GM19463 (cell line): ENCODE results near the gene AP3S2.
A peak's percentile ranks its signal among the peaks of the same experiment; 100 is the strongest.
"Not testable (repeated sequence)": the region's sequence is repeated elsewhere in the genome, so short reads cannot be mapped to it uniquely, and the experiment has no call there.

Experiments
- ATAC-seq: cut with Tn5 transposase; IDR thresholded peaks from one replicate; pipeline ENCODE4 v1.9.1; 2021; ENCODE audit warnings: mild to moderate bottlenecking, moderate library complexity; ENCODE audit not compliant: unreplicated experiment

The AP3S2 gene

DNA sequence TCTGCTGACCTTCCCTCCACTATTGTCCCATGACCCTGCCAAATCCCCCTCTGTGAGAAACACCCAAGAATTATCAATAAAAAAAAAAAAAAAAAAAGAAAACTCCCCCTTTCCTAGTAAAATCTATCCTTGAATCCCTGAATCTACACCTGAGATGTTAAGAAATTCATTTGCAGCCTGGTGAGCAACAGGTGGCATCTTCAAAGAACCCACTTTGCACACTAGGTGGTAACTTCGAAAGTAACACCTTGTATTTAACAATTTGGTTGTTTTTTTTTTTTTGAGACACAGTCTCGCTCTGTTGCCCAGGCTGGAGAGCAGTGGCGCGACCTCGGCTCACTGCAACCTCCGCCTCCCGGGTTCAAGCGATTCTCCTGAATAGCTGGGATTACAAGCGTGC lies 24.3 kb downstream of the AP3S2 start:
- ATAC-seq: not testable (repeated sequence)

DNA sequence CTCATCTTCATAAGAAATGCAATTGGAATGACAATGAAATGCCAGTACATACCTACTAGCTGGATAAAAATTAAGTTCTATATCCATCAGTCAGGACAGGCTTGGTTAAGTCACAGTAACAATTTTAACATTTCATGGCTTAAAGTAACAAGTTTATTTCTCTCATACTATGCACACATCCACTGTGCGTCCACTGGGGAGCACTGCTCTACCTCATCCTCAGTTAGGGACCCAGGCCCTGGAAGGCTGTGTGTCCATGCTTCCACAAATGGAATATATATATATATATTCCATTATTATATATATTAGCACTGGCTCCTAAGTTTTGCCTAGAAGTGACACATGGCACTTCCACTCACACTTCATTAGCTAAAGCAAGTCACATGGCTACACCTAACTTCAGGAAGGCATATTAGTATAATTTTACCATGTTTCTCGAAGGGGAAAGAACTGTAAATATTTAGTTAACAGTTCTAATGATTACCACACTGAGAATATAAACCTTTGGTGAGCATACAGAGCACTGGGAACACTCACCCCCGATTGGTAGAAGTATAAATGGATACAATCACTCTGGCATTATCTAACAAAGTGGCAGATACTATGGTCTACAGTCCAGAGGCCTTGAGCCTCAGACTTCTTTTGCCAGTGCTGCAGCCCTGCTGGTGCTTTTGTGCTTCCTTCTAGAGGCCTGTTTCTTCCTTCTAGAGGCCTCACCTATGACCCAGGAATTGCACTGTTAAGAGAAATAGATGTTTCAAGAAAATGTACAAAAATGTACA lies 28.6 kb downstream of the AP3S2 start:
- no peak for ATAC-seq

GRCh38 chr15:89863918-89864317 lies 29.9 kb downstream of the AP3S2 start:
- ATAC-seq: no peak

GRCh38 chr15:89860891-89861290 lies 32.9 kb downstream of the AP3S2 start:
- ATAC-seq: no peak

DNA sequence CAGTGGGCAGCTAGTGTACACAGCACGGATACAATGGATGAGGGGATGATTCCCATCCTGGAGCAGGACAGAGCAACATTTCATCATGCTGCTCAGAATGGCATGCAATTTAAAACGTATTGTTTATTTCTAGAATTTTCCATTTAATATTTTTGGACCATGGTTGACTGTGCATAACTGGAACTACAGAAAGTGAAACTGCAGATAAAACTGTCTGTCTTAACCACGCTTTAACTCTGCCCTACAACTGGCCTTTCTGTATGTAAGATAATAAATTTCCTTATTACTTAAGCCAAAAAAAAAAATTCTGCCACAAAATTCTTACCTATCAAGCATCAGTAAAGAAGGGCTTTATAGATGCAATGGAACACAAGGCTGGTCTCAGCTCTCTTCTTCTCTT lies 33.4 kb downstream of the AP3S2 start:
- ATAC-seq: no peak

DNA sequence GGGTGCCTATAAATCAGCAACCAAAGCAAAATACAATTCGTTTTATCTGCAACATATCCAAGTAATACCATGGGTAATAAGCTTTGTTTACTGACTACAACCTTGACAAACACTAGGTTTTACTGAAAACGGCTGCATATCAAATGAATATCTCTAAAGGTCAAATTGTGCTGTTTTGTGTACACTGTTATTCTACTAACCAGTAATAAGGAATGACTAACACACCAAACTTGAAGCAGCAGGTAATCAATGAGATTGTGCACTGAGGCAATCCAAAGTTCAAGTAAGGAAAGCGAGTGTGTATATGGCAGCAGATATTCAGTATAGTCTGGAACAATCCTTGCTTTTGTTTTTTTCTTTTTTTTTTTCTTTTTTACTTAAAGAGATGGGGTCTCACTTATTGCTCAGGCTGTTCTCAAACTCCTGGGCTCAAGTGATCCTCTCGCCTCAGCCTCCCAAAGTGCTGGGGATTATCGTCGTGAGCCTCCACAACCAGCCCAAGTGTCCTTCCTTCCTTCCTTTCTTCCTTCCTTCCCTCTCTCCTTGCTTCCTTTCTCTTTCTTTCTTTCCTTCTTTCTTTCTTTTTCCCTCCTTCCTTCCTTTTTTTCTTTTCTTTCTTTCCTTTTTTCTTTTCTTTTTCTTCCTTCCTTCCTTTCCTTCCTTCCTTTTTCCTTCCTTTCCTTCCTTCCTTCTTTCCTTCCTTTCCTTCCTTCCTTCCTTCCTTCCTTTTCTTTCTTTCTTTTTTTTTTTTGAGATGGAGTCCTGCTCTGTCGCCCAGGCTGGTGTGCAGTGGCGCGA lies 34.9 kb downstream of the AP3S2 start:
- no peak for ATAC-seq

DNA sequence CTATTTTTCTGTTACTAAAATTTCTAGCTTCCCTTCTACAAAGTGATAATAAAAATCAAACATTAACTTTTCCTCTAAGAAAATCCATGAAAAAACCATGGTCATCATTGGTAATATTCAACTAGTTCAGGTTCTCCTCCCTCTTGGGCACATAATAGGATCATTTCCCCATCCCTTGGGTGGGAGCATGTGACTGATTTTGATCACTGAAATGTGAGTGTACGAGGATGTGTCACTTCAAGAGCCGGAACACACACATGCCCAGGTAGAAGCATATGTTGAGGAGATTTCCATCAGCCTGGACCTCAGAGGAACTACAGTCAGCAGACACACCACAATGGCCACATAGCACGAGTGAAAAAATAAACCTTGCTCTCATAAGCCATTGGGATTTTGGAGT lies 36.1 kb downstream of the AP3S2 start:
- ATAC-seq: no peak

GRCh38 chr15:89855948-89856347 lies 37.8 kb downstream of the AP3S2 start:
- ATAC-seq: no peak

DNA sequence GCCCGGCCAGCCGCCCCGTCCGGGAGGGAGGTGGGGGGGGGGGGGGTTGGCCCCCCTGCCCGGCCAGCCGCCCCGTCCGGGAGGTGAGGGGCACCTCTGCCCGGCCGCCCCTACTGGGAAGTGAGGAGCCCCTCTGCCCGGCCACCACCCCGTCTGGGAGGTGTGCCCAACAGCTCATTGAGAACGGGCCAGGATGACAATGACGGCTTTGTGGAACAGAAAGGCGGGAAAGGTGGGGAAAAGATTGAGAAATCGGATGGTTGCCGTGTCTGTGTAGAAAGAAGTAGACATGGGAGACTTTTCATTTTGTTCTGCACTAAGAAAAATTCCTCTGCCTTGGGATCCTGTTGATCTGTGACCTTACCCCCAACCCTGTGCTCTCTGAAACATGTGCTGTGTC lies 38.9 kb downstream of the AP3S2 start:
- ATAC-seq: not testable (repeated sequence)

DNA sequence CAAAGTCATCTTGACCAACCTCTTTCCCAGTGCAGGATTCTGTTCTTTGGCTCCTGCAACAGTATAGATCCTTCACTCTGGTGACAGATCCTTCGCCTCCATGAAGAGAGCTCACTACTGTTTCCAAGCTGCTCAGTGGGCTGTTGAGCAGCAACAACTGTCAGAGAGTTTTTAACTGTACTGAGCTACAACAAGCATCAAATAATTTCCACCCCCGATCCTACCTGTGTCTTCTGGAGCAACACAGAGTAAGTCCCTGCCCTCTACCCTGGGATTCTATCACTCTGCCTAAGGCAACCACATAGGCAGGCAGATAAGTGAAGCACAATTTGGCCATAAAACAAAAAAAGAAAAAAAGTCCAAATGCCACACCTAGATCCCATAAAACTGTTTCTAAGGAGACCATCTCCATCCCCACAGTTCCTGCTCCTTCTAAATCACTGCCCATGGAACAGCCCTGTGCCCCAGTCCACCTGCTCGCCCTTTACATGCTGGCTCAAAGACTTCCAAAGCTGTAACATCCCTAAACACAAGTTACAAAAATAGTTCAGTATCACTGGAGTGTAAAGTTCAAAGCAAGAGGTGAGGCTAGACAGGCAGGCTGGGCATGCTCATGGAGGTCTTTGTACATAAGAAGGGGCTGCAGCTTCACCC lies 41.3 kb downstream of the AP3S2 start:
- ATAC-seq: no peak

DNA sequence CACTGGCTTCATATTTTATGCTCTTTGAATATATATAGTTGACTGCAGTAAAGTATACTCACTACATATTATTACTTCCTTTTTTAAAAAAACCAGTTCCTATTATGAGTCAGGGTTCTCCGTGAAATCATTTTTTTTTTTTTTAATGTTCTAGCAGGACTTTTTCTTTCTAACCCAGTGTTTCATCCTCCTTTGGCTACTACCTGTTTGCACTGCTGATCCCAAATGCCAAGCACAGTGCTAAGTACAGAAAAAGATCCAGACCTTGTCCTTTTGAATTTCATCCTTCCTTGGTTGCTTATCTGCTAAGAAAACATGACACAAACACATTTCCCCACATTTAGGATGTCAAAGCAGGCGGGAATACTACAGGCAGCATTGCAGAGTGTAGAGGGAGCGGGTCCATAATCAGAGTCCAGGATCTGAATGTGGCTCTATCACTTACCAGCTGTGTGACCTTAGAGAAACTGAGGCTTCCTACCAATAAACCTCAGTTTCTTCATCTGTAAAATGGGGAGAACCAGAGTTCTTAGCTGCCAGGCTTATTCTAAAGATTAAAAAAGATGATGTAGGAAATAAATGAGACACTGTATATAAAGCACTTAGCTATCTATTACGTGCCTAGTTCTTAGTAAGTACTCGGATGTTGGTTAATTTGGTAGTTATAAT lies 42.0 kb downstream of the AP3S2 start:
- peak; percentile 62 for ATAC-seq

DNA sequence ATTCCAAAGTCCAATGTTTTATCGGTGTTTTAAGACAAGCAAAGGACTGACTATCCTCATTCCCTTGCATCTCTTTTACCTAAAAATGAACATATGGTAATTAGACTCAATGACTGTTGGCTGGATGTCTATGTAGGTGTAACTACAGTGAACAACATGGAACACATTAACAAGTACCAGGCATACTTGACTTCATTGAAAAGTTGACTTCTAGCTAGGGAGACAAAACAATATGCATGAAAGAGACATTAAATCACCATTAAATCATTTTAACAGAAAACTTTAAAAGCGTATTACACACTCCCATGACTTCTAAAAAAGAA lies 44.9 kb downstream of the AP3S2 start:
- no peak for ATAC-seq

DNA sequence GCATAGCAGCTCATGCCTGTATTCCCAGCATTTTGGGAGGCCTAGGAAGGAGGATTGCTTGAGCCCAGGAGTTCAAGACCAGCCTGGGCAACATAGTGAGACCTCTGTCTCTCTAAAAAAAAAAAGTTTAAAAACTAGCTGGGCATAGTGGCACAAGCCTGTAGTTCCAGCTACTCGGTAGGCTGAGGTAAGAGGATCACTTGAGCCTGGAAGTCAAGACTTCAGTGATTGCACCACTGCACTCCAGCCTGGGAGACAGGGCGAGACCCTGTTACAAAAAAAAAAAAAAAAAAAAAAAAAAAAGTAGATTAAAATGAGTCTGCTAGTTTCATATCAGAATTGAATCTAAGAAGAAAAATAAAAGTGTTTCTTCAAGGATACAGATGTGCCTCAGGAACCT lies 46.7 kb downstream of the AP3S2 start:
- no peak for ATAC-seq

DNA sequence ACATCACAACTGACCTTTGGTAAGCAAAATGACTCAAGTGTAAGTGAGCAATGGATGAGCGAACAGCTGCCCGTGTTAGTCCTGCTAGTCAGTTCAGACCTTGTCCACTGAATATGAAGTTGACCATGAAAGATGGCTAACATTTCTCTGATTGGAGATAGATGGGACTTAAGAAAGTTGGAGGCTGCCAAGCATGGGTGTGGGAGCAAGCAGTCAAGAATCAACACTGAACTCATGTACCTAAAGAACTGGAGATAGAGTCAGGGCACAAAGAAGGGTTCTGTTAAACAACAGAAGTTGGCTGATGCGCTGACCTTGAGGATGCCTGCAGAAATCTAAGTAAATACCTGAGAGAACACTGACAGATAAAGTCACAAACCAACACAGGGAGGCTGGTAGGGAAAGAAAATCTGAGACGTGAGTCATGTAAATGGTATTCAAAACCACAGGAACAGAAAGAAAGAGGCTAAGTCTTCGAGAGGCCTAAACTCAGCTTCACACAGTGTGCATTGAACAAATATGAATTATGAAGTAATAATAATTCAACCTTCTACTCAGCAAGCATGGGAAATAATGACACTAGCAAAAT lies 48.4 kb downstream of the AP3S2 start:
- ATAC-seq: no peak

DNA sequence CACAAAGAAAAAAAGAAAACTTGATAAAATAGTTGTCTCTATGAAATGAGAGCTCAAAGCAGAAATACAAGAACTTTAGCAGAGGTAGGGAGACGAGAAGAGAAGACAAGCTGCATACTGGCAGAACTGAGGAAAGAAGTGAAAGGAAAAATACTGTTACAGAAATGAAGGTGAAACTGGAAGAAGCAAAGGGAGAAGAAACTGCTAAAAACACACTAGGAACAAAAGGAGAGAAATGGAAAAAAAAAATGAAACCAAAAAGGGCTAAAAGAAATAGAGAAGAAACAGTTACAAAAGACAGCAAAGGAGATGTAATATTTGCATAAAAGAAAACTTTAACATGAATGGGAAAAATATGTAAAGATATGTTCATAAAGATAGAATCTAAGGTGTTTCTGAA lies 51.8 kb downstream of the AP3S2 start:
- ATAC-seq: no peak

DNA sequence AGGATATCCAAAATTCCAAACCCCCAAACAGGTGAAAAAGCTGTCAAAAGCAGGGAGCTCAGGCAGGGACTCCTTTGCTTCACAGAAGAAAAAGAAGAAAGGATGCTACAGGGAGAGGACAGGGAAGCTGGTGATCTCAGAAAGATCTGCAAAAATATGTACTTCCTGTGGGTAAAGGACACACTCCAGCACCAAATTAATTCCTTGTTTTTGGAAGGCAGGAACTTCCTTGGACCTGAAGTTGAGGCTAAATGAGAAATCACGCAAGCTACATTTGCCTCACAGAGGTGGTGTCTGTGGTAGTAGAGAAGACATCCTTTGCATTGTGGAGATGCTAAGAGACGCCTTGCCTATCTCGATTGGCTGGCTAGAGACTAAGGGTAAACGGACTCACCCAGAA lies 52.5 kb downstream of the AP3S2 start:
- ATAC-seq: no peak

GRCh38 chr15:89839167-89839810 lies 54.5 kb downstream of the AP3S2 start:
- ATAC-seq: no peak

DNA sequence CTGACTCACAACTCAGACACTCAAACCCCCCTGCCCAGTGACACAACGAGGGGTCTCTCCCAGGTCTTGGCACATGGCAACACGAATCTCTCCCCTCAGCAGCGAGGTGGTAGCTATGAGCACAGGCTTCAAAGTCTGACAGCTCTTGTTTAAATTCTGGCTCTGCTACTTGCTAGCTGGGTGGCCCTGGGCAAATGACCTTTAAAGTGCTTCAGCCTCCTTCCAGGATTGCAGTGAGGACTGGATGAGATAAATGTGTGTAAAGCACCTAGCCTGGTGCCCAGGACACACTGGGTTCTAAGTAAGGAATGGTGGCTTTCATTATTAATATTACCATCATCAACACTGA lies 56.0 kb downstream of the AP3S2 start:
- no peak for ATAC-seq

DNA sequence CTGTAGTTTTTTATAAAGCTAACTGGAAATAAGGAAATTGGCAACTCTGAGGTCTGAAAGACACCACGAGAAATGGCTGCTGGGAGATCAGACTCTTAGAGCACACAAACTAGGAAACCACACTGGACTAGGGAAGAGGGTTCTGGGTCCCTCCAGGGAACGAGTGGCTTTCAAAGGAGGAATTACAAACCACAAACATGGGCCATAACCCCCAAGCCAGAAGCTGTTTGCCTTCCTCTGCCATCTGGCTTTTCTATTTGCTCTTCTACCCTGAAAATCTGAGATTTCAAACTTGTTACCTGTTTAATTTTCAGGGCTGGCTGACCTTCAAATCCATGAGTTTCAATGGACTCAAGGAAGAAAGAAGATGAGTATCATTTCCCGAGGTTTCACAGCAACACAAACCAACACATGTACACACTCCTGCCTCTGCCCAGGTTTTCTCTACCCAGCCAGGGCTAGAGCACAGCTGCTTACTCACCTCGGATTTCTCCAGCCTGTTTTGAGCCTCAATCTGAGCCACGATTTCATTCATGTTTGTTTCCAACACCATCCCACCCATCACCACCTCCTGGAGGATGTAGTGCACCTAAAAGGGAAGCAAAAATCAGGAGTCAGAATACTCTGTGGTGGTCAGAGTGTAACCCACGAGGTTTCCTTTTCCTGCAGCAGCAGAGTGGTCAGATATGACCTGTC lies 56.5 kb downstream of the AP3S2 start:
- no peak for ATAC-seq
